ENCODE measurements around the gene TMC5.

Gene TMC5

DNA sequence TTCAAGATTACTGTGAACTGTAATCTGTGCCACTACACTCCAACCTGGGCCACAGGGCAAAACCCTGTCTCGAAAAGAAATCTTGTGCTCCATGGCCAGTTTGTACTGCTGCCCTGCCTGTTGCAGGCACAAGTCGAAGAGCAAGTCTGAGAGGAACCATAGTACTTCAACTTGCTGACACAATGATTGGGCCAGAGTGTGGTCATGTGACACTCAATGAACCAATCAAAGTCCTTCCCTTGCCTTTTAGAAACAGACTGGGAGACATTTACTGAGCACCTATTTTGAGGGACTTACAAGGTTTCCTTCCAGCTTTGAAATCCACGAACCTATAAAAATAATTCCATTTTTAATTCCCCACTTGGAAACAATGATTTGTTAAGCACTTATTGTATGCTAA lies 39.8 kb upstream of the TMC5 start:
- no peaks in the 10 kb centered on the region for H3K9me2 ChIP-seq (replicated peaks; ENCODE audit: insufficient read depth, low read length)
- H3K9ac ChIP-seq (ENCODE audit: low read length) = no peak overlapping the region
- H3K4me3 ChIP-seq (ENCODE audit: insufficient read depth, low read length, poor library complexity, severe bottlenecking) = no peak overlapping the region
- TF ChIP-seq, protein P1, sequence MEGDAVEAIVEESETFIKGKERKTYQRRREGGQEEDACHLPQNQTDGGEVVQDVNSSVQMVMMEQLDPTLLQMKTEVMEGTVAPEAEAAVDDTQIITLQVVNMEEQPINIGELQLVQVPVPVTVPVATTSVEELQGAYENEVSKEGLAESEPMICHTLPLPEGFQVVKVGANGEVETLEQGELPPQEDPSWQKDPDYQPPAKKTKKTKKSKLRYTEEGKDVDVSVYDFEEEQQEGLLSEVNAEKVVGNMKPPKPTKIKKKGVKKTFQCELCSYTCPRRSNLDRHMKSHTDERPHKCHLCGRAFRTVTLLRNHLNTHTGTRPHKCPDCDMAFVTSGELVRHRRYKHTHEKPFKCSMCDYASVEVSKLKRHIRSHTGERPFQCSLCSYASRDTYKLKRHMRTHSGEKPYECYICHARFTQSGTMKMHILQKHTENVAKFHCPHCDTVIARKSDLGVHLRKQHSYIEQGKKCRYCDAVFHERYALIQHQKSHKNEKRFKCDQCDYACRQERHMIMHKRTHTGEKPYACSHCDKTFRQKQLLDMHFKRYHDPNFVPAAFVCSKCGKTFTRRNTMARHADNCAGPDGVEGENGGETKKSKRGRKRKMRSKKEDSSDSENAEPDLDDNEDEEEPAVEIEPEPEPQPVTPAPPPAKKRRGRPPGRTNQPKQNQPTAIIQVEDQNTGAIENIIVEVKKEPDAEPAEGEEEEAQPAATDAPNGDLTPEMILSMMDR (IDR thresholded peaks at IDR 0.05; ENCODE audit: insufficient read depth, low read length, poor library complexity, severe bottlenecking) = no peak
- TF ChIP-seq EZH2phosphoT487 (conservative IDR thresholded peaks at IDR 0.05; ENCODE audit: low read length) = no peak
- no peak overlapping the region for H3K4me2 ChIP-seq (ENCODE audit: low read depth, low read length, poor library complexity, severe bottlenecking)
- H3K36me3 ChIP-seq (ENCODE audit: low read length) = no peaks in the 10 kb centered on the region
- no peaks in the 10 kb centered on the region for H3F3A ChIP-seq (ENCODE audit: insufficient read depth)
- H4K20me1 ChIP-seq (ENCODE audit: low read depth, low read length) = no peaks in the 10 kb centered on the region
- H2AFZ ChIP-seq (ENCODE audit: low read depth, low read length, severe bottlenecking) = no peak overlapping the region
- no peaks in the 10 kb centered on the region for H3K79me2 ChIP-seq (ENCODE audit: insufficient read depth, low read length)
- H3K27me3 ChIP-seq (ENCODE audit: low read length) = no peaks in the 10 kb centered on the region
- H3K9me3 ChIP-seq (ENCODE audit: insufficient read depth, low read length) = no peaks in the 10 kb centered on the region
- H3K27ac ChIP-seq (ENCODE audit: low read depth, low read length) = no peak overlapping the region

DNA sequence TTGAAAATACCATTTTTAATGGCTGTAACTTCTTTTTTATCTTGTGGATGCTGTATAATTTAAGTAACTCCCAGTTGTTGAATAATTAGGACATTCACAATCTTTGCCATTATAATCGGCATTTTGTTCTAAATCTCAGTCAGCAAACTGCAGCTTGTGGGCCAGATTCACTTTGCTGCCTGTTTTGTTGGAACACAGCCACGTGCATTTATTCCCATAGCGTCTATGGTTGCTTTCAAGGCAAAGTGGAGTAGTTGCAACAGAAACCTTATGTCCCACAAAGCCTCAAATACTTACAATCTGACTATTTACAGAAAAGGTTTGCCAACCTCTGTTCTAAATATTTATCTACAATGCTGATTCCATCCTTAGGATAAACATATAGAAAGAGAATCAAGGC lies 39.2 kb upstream of the TMC5 start:
- Histone ChIP-seq H3K9me2 (replicated peaks; ENCODE audit: insufficient read depth, low read length) (no peaks in the 10 kb centered on the region), H3K27ac (ENCODE audit: low read depth, low read length) (no peak overlapping the region), H3K9ac (ENCODE audit: low read length) (no peak overlapping the region), H3K27me3 (ENCODE audit: low read length) (no peaks in the 10 kb centered on the region), H3K4me2 (ENCODE audit: low read depth, low read length, poor library complexity, severe bottlenecking) (no peak overlapping the region), H3K9me3 (ENCODE audit: insufficient read depth, low read length) (no peaks in the 10 kb centered on the region), H3K36me3 (ENCODE audit: low read length) (no peaks in the 10 kb centered on the region), H2AFZ (ENCODE audit: low read depth, low read length, severe bottlenecking) (no peak overlapping the region), H3K4me3 (ENCODE audit: insufficient read depth, low read length, poor library complexity, severe bottlenecking) (no peak overlapping the region), H3F3A (ENCODE audit: insufficient read depth) (no peaks in the 10 kb centered on the region), H3K79me2 (ENCODE audit: insufficient read depth, low read length) (no peaks in the 10 kb centered on the region), H4K20me1 (ENCODE audit: low read depth, low read length) (no peaks in the 10 kb centered on the region)
- TF ChIP-seq EZH2phosphoT487 (conservative IDR thresholded peaks at IDR 0.05; ENCODE audit: low read length) = no peak
- TF ChIP-seq, protein P1 (IDR thresholded peaks at IDR 0.05; ENCODE audit: insufficient read depth, low read length, poor library complexity, severe bottlenecking) = no peak

DNA sequence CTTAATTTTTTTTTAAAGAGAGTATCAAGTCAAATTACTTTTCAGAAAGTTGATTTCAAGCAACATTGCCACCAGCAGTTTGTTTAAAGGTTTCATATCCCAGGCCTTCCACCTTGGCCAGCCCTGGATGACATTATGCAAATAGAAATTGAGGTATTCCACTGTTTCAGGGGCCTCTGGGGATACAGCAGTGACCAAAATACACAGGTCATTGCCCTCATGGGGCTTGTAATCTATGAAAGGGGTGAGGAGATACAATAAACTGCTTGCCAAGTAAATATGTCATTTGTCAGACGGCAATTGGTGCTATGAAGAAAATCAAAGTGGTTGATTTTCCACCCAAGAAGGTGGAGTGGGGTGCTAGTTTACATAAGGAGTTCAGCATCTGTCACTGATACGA lies 37.8 kb upstream of the TMC5 start:
- no peaks in the 10 kb centered on the region for H3K79me2 ChIP-seq (ENCODE audit: insufficient read depth, low read length)
- H3K4me3 ChIP-seq (ENCODE audit: insufficient read depth, low read length, poor library complexity, severe bottlenecking) = no peak overlapping the region
- no peak overlapping the region for H2AFZ ChIP-seq (ENCODE audit: low read depth, low read length, severe bottlenecking)
- H3K4me2 ChIP-seq (ENCODE audit: low read depth, low read length, poor library complexity, severe bottlenecking) = no peak overlapping the region
- no peak for TF ChIP-seq EZH2phosphoT487 (conservative IDR thresholded peaks at IDR 0.05; ENCODE audit: low read length)
- TF ChIP-seq, protein P1 (IDR thresholded peaks at IDR 0.05; ENCODE audit: insufficient read depth, low read length, poor library complexity, severe bottlenecking) = no peak
- H3F3A ChIP-seq (ENCODE audit: insufficient read depth) = no peaks in the 10 kb centered on the region
- H3K9me2 ChIP-seq (replicated peaks; ENCODE audit: insufficient read depth, low read length) = no peaks in the 10 kb centered on the region
- no peak overlapping the region for H3K27ac ChIP-seq (ENCODE audit: low read depth, low read length)
- H4K20me1 ChIP-seq (ENCODE audit: low read depth, low read length) = no peaks in the 10 kb centered on the region
- H3K9me3 ChIP-seq (ENCODE audit: insufficient read depth, low read length) = no peaks in the 10 kb centered on the region
- no peaks in the 10 kb centered on the region for H3K36me3 ChIP-seq (ENCODE audit: low read length)
- H3K9ac ChIP-seq (ENCODE audit: low read length) = no peak overlapping the region
- H3K27me3 ChIP-seq (ENCODE audit: low read length) = no peaks in the 10 kb centered on the region

Data from SU-DHL-6 (cell line).